Peyer's patch (tissue), 4 donors: ENCODE results near the gene PPIE.

Experiments used
- POLR2A ChIP-seq, 2 donors: fragments of 450-650 bp; IDR thresholded peaks; one replicate each; pipeline ENCODE4 v1.5.1; 2017; ENCODE audit warnings: antibody characterized with exemption in 2 of 2, mild to moderate bottlenecking in 2 of 2, moderate library complexity in 2 of 2
- TF ChIP-seq, protein P1 (sequence below), 6 experiments: fragments of 450-650 bp in 4 of 6; fragments of 200-600 bp in 2 of 6; sonication (generic) in 1 of 6; IDR thresholded peaks; one replicate each; pipeline ENCODE4 v1.5.1; 2017 to 2019; ENCODE audit warnings: antibody characterized with exemption in 6 of 6, mild to moderate bottlenecking in 3 of 6, moderate library complexity in 1 of 6

DNA sequence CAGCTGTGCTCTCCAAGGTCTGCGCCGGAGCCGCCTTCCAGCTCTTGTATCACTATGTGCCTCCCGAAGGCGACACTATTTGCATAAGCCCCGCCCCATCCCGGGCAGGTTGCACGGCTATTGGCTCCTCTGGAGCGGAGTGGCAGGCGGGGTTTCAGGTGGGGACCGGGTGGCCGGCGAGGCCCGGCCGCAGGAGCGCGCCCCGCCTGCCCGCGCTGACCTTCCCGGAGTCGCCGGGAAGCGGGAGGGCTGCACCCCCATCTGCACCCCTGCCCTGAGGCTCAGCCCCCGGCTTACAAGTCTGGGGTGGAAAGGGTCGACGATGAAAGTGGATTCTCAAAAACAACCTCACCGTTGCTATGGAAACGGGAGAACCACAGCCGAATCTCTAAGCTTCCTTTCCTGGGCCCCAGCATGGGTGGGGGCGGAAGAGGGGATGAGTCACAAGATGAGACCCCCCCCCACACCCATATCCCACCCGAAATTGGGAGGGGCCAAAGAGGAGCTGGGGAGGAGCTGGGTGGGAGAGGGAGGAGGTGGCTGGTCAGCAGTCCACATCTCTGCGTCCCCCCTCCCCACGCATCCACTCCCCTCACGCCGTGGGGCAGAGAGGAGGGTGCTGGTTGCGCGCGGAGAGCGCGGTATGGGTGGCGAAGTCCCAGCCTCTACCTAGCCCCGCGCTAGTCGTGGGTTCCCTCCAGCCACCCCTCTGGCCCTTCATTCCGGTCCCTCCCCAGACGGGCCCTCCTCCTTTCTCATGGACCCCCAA, 47.1 kb upstream of the PPIE start, which contains the start of gene HPCAL4:
- TF ChIP-seq, protein P1, sequence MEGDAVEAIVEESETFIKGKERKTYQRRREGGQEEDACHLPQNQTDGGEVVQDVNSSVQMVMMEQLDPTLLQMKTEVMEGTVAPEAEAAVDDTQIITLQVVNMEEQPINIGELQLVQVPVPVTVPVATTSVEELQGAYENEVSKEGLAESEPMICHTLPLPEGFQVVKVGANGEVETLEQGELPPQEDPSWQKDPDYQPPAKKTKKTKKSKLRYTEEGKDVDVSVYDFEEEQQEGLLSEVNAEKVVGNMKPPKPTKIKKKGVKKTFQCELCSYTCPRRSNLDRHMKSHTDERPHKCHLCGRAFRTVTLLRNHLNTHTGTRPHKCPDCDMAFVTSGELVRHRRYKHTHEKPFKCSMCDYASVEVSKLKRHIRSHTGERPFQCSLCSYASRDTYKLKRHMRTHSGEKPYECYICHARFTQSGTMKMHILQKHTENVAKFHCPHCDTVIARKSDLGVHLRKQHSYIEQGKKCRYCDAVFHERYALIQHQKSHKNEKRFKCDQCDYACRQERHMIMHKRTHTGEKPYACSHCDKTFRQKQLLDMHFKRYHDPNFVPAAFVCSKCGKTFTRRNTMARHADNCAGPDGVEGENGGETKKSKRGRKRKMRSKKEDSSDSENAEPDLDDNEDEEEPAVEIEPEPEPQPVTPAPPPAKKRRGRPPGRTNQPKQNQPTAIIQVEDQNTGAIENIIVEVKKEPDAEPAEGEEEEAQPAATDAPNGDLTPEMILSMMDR (IDR thresholded peaks at IDR 0.05), result no peak
- TF ChIP-seq POLR2A (IDR thresholded peaks at IDR 0.05), result no peak
